Stimulated activated naive CD8-positive, alpha-beta T cell treated with anti-CD3 and anti-CD28 coated beads, Interleukin-15, amount 100 ng/mL, for 72 hours (primary cell): ENCODE data around the gene SYVN1.

Source experiments
- ATAC-seq: fragments of 150-1000 bp; cut with Tn5 transposase; 2 replicates; pipeline ENCODE4 v1.10.0; 2021; ENCODE audit warnings: mild to moderate bottlenecking, moderate library complexity
- DNase-seq, 2 donors: peaks; one replicate each; pipeline ENCODE4 v3.0.0; 2021 to 2022
- H3K27ac Mint-ChIP-seq, 2 donors: one replicate each; pipeline ENCODE4 v1.8.0; 2022; ENCODE audit warnings: mild to moderate bottlenecking in 2 of 2, mixed read lengths in 2 of 2, moderate library complexity in 2 of 2
- H3K27me3 Mint-ChIP-seq: one replicate; pipeline ENCODE4 v1.8.0; 2022; ENCODE audit warnings: mixed read lengths
- H3K4me1 Mint-ChIP-seq: one replicate; pipeline ENCODE4 v1.8.0; 2022; ENCODE audit warnings: mild to moderate bottlenecking, mixed read lengths
- H3K4me3 Mint-ChIP-seq, 2 donors: one replicate each; pipeline ENCODE4 v1.8.0; 2022; ENCODE audit warnings: mild to moderate bottlenecking in 2 of 2, mixed read lengths in 2 of 2, moderate library complexity in 1 of 2
- H3K9me3 Mint-ChIP-seq, 2 donors: one replicate each; pipeline ENCODE4 v1.8.0; 2022; ENCODE audit warnings: mixed read lengths in 2 of 2

Gene SYVN1

GRCh38 chr11:65133724-65134123 lies 595 bp downstream of the SYVN1 start:
- Mint-ChIP-seq H3K9me3 (no peaks in the 10 kb centered on the region), H3K4me1 (peaks cover 56% of the 10 kb centered on the region), H3K4me3 (peak overlapping the region; percentile 92 to 100), H3K27me3 (no peaks in the 10 kb centered on the region), H3K27ac (peak overlapping the region; percentile 99 to 100)
- DNase-seq (no peak), ATAC-seq (no peak)

DNA sequence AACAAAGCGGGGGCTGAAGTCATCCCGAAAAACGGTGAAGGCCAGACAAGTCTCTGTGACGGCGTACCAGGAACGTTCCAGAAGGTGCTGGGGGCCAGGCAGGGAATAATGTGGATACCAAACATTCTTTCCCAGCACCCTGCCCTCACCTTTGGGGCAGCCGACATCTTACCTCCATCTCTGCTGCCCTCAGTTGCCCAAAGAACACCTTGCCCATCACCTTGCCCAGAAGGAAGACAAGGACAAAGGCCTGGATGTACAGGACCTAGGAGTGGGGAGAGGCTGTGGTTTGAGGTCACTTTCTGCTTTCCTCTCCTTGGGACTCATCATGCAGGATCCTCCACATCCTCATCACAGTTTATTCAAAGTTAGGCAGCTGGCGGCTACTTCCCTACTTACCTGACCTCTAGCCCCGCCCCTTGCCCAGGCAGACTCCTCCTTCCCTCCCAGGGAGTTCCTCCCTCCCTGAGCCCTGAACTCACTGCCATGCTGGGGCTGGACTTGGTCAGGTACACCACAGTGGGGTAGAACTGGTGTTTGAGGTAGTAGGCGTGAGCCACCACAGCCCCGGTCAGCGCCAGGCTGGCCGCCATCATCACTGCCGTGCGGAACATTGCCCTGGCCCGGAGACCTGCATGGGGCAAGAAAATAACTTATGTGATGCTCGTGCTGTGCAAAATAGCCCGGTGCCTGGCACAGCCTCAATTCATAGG lies 1.2 kb downstream of the SYVN1 start:
- DNase-seq (peak in 1 of 2 donors; percentile 51), ATAC-seq (no peak)
- H3K27ac Mint-ChIP-seq: peak overlapping the region; percentile 99 to 100
- H3K4me3 Mint-ChIP-seq: peak overlapping the region; percentile 92 to 100
- H3K4me1 Mint-ChIP-seq: peaks cover 56% of the 10 kb centered on the region
- H3K9me3 Mint-ChIP-seq: no peaks in the 10 kb centered on the region
- no peaks in the 10 kb centered on the region for H3K27me3 Mint-ChIP-seq

DNA sequence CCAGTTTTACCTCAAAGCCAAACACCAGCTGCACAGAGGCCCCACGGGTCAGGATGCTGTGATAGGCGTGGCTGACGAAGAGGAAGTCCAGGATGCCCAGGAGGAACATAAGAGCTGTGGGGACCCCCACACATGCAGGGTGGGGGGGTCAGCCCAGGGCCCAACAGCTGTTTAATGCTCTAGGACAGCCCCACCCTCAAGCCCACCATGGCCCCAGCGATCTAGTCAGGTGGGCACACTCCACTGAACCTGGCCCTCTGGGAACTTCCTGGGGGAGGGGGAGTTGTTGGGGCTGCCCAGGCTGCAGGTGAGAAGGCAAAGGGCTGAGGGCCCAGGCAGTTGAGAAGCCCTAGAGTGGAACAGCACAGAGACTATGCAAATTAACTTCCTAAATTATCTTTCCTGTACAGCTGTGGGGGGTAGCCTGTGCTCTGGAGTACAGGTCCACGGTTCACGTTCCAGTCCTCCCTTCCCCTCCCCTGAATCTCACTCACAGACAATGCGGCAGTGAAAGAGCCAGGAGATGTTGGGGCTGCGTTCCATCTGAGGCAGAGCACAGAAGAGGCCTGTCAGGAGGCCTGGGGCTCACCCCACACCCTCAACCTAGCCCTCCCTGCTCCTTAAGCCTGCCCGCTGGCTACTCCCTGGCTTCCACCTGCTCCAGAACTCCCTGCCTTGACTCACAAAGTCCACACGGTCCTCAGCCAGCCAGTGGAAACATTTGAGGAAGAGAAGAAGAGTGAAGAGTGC lies 1.9 kb downstream of the SYVN1 start:
- no peaks in the 10 kb centered on the region for H3K9me3 Mint-ChIP-seq
- peak overlapping the region; percentile 45 to 99 for H3K27ac Mint-ChIP-seq
- H3K4me1 Mint-ChIP-seq: peaks cover 53% of the 10 kb centered on the region
- no peak for DNase-seq
- H3K27me3 Mint-ChIP-seq: no peaks in the 10 kb centered on the region
- ATAC-seq: no peak
- peak overlapping the region; percentile 92 to 100 for H3K4me3 Mint-ChIP-seq

DNA sequence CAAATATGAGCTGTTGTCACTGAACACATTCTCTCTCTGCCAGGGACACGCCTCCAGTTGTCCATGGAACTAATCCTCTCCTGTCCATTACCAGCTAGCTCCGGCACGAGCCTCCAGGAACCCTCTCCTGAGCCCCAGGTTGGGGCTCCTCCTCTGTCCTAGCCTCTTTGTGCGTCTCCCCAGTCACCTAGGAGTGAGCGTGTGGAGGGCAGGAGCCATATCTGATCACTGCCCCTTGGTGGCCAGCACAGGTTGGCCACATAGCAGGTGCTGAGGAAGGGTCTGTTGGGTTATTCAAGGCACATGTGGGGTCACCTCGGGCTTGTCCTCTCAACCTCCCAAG lies 2.5 kb downstream of the SYVN1 start:
- Mint-ChIP-seq H3K4me1 (peaks cover 51% of the 10 kb centered on the region), H3K27ac (peak overlapping the region in 1 of 2 donors; percentile 45), H3K9me3 (no peaks in the 10 kb centered on the region), H3K4me3 (peak overlapping the region in 1 of 2 donors; percentile 24), H3K27me3 (no peaks in the 10 kb centered on the region)
- ATAC-seq (no peak), DNase-seq (no peak)

- DNase-seq (no peak), ATAC-seq (no peak)
- Mint-ChIP-seq H3K4me1 (peaks cover 51% of the 10 kb centered on the region), H3K27me3 (no peaks in the 10 kb centered on the region), H3K9me3 (no peaks in the 10 kb centered on the region), H3K4me3 (no peak overlapping the region), H3K27ac (no peak overlapping the region)
Observed at GRCh38 chr11:65131417-65131776, 2.9 kb downstream of the SYVN1 start.

- ATAC-seq (no peak), DNase-seq (no peak)
- peaks cover 49% of the 10 kb centered on the region for H3K4me1 Mint-ChIP-seq
- H3K27me3 Mint-ChIP-seq: no peaks in the 10 kb centered on the region
- H3K4me3 Mint-ChIP-seq: no peak overlapping the region
- H3K9me3 Mint-ChIP-seq: no peaks in the 10 kb centered on the region
- H3K27ac Mint-ChIP-seq: peak overlapping the region in 1 of 2 donors; percentile 8
Observed at GRCh38 chr11:65130631-65131416, 3.5 kb downstream of the SYVN1 start.

GRCh38 chr11:65129649-65130441 lies 4.5 kb downstream of the SYVN1 start:
- DNase-seq: no peak
- no peaks in the 10 kb centered on the region for H3K27me3 Mint-ChIP-seq
- peaks cover 49% of the 10 kb centered on the region for H3K4me1 Mint-ChIP-seq
- no peak overlapping the region for H3K4me3 Mint-ChIP-seq
- no peak for ATAC-seq
- H3K27ac Mint-ChIP-seq: peak overlapping the region in 1 of 2 donors; percentile 71
- no peaks in the 10 kb centered on the region for H3K9me3 Mint-ChIP-seq

DNA sequence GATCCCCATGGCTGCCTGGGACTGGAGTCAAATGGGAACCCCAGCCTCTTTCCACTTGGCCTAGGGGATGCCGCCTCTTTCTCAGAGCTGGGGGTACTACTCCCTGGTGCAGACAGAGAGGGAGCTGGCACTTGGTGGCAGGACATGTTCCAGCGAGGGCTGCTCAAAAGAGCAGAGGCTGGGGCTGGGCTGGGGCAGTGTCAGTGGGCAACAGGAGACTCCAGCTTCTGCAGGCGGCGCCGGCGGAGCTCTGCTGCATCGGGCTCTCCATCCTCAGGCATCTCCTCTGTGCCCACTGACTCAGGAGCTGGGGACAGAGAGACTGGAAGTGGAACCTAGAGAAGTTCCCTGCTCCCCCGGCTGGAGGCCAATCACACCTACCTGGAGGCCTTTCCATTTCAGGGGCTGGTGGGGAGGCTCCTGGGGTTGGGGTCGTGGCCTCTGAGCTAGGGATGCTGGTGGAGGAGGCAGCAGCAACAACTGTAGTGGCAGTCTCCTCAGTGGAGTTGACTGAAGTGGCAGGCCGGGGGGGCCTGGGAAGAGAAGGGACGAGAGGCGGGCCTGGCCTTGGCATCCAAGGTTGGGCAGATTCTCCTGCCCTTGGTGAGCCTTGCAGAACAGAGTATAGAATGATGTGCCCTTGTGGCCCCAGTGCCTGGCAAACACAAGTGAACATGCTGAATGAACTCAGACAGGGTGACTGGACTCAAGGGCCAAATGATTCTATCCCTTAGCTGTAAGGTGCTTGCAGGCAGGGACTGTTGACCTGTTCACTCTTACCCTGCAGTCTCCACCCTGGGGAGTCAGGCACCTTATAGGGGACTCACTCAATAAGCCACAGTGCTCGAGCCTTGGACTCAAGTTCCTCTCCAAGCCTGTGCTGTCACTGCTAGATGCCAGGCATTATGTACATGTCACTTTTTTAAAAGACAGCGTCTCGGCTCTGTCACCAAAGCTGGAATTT lies 5.9 kb downstream of the SYVN1 start:
- ATAC-seq (no peak), DNase-seq (no peak)
- H3K4me1 Mint-ChIP-seq: peaks cover 55% of the 10 kb centered on the region
- no peak overlapping the region for H3K4me3 Mint-ChIP-seq
- H3K27ac Mint-ChIP-seq: peak overlapping the region in 1 of 2 donors; percentile 85
- H3K27me3 Mint-ChIP-seq: no peaks in the 10 kb centered on the region
- H3K9me3 Mint-ChIP-seq: no peaks in the 10 kb centered on the region

GRCh38 chr11:65127473-65128181 lies 6.7 kb downstream of the SYVN1 start:
- Mint-ChIP-seq H3K27ac (peak overlapping the region in 1 of 2 donors; percentile 85), H3K27me3 (no peaks in the 10 kb centered on the region), H3K4me1 (peaks cover 54% of the 10 kb centered on the region), H3K4me3 (no peak overlapping the region), H3K9me3 (no peaks in the 10 kb centered on the region)
- no peak for DNase-seq
- ATAC-seq: no peak

- H3K4me3 Mint-ChIP-seq: no peak overlapping the region
- ATAC-seq: no peak
- H3K27me3 Mint-ChIP-seq: no peaks in the 10 kb centered on the region
- no peaks in the 10 kb centered on the region for H3K9me3 Mint-ChIP-seq
- H3K4me1 Mint-ChIP-seq: peaks cover 52% of the 10 kb centered on the region
- no peak for DNase-seq
- H3K27ac Mint-ChIP-seq: no peak overlapping the region
Observed at GRCh38 chr11:65126624-65127274, 7.6 kb downstream of the SYVN1 start.

- Mint-ChIP-seq H3K27ac (no peak overlapping the region), H3K27me3 (no peaks in the 10 kb centered on the region), H3K9me3 (no peaks in the 10 kb centered on the region), H3K4me3 (no peak overlapping the region), H3K4me1 (peaks cover 56% of the 10 kb centered on the region)
- DNase-seq (no peak), ATAC-seq (no peak)
Observed at GRCh38 chr11:65125197-65126056, 8.9 kb downstream of the SYVN1 start.

DNA sequence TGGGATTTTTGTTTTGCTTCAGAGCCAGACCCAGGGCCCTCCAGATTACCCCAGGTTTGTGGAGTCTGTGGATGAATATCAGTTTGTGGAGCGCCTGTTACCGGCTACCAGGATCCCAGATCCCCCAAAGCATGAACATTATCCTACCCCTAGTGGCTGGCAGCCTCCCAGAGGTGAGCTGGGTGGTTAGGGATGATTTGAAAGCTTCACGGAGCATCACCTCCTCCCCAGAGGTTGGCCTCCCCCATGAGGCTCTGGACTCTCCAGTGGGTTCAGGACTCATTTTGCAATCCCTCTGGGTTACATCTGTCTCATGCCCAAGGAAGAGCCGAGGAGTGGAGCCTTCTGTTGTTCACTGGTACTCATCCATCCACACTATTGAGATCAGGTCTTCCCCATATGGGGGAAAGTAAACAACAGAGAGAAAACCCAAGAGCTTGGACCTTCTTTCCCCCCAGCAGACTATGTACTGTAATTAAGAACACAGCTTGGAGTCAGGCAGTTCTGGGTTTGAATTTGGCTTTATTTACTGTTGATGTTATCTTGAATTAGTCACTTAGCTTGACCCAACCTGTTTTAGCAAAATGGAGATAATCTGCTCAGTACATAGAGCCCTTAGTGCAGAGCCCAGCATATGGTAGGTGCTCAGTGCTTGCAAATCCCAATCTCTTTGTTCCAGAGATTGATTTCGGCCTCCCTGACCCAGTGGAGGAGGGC lies 9.7 kb downstream of the SYVN1 start:
- H3K27ac Mint-ChIP-seq: peak overlapping the region in 1 of 2 donors; percentile 78
- H3K27me3 Mint-ChIP-seq: no peaks in the 10 kb centered on the region
- ATAC-seq (no peak), DNase-seq (no peak)
- H3K4me1 Mint-ChIP-seq: peaks cover 57% of the 10 kb centered on the region
- H3K9me3 Mint-ChIP-seq: no peaks in the 10 kb centered on the region
- peak overlapping the region; percentile 32 to 54 for H3K4me3 Mint-ChIP-seq
